Stimulated activated naive CD8-positive, alpha-beta T cell treated with anti-CD3 and anti-CD28 coated beads, Interleukin-15, Interleukin-2, amounts not matched to agents 100 U/mL and 50 U/mL, for 24 hours (primary cell): Measurements from ENCODE around the gene TREM1.

Source experiments
- ATAC-seq: fragments of 150-1000 bp; cut with Tn5 transposase; one replicate; pipeline ENCODE4 v1.10.0; 2021
- DNase-seq: peaks from one replicate; pipeline ENCODE4 v3.0.0; 2021

The TREM1 gene

DNA sequence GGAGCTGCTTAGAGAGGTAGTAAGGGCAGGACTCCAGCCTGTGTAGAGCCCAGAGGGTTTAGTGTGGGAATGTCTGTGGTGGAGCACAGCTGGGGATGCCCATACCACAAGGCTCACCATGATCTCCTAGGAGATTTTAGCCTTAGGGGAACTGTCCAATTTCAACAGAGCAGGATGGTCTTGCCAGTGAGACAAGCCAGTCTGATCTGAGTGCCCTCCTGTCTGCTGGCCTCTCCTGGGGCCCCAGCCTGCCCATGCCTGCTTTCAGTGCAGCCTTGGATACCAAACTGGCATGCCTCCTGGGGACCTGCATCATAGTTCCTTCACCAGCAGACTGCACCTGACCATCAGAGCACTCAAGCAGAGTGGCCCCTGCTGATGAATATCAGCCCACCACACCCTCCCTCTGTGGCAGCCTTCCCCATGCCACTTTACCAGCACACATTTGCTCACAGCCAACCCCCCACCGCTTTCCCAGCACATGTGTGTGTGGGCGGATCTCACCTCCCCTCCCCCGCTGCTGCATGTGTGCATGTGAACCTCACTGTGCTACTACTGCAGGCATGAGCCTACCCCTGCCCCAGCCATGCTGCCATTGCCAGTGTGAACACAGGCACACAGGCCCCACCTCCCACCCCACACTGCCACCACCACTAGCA lies 7.9 kb upstream of the TREM1 start:
- DNase-seq = no peak

DNA sequence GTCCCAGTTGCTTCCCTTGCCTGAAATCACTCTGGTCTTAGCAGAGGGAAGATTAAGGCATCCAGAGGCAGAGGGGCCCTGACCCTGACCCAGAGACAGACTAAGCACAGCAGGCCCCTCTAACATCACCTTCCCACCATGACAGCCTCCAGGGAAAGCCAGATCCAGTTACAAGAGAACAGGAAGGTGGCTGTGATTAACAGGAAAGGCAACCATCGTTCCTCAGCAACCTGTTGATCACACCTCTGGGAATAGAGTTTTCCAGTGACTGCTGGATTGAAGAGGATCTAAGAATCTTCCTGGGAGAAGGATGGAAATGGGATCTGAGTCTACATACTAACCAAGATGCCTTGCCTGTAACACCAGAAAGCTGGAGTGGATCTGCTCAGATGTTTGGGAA lies 5.2 kb upstream of the TREM1 start:
- ATAC-seq (no peak), DNase-seq (no peak)

More for the DNA sequence above, 7.9 kb upstream of the TREM1 start:
- peak; percentile 23 for ATAC-seq

DNA sequence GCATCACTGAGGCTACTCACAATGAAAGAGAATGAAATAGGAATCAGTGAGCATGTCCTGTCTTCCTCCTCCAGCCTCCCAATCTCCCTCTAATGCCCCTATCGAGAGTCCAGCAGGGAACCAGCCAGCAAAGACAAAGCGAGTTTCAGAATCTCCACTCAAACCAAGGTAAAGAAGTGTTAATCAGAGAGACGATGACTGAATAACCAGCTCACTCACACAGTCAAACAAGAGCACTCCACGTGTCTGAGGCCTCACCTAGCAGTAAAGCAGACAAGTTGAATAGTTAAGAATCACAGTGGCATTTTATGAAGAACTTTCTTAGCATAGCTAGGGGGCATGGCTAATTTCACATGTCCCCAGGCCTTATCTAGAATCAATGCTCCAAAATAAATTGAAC lies 3.3 kb upstream of the TREM1 start:
- DNase-seq = no peak

DNA sequence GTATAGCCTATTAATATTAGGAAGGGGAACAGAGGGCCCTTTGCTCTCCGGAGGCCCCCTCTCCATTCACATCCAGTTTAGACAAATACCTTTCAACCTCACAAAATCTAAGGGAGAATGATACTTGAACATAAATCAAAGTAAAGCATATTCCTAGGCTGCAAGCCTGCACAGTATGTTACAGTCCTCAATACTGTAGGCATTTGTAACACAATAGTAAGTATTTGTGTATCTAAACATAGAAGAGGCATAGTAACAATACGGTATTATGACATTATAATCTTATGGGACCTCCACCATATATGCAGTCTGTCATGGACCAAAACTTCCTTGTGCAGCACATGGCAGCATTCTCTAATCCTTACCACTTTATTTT lies 2.3 kb upstream of the TREM1 start:
- DNase-seq (no peak), ATAC-seq (no peak)

More for the DNA sequence above, 3.3 kb upstream of the TREM1 start:
- no peak for ATAC-seq

DNA sequence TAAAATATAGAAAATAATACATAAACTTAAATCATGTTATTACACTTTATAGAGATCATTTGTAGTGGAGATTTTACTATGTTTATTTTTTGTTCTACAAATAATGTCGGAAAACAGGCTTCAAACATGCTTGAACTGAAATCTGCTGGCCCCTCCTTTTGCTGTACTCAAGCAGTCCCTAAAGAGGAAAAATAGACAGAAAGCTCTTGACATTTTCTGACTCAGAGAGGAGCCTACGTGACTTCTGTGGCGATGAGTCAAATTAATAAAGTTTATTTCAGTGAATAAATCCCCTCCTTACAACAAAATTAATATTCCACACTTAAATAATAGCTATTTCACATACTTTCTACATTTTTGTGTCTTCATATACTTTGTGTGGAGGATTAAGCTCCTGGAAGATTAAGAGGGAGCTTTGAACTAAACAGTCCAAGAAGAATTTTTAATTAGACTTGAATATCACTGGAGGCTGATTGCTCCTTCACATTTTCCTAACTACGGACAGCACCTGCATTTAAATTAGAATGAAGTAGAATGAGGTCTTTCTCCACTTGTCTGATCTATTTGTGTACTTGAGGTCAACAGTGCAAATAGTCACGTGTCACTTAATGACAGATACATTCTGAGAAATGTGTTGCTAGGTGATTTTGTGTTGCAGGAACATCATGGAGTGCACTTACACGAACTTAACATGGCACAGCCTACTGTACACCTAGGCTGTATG lies 1.7 kb upstream of the TREM1 start:
- DNase-seq = no peak
- ATAC-seq = peak; percentile 50

DNA sequence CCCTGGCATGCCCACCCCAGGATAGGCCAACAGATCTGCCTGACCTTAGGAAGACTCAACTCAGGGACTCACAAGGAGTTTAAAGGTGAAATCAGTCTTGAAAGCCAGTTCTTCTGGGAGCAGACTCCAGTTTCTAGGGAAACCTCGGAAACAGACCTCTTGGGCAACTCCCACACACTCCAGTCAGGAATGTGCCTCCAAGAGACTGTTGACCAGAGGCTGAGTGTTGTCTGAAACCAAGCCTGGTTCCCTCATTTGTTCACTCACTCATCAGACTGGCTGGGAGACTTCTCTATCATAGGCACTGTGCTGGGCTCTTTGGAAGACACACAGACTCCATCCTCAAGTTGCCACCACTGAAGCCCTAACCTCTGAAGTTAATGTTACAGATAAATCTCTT lies 1.8 kb downstream of the TREM1 start:
- DNase-seq (no peak), ATAC-seq (no peak)

DNA sequence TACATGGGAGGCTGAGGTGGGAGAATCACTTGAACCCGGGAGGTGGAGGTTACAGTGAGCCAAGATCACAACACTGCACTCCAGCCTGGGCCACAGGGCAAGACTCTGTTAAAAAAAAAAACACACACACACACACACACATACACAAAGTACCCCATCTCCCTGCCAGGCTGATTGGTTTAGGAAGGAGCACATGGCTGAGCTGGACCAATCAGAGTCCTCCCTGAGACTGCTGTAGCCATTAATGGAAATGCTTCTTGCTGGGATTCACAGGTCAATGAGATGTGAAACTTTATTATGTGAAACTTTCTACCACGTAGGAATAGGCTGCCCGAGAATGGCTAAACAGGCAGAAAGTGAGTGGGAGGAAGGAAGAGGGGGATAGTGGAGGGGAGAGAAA lies 2.9 kb downstream of the TREM1 start:
- no peak for ATAC-seq

DNA sequence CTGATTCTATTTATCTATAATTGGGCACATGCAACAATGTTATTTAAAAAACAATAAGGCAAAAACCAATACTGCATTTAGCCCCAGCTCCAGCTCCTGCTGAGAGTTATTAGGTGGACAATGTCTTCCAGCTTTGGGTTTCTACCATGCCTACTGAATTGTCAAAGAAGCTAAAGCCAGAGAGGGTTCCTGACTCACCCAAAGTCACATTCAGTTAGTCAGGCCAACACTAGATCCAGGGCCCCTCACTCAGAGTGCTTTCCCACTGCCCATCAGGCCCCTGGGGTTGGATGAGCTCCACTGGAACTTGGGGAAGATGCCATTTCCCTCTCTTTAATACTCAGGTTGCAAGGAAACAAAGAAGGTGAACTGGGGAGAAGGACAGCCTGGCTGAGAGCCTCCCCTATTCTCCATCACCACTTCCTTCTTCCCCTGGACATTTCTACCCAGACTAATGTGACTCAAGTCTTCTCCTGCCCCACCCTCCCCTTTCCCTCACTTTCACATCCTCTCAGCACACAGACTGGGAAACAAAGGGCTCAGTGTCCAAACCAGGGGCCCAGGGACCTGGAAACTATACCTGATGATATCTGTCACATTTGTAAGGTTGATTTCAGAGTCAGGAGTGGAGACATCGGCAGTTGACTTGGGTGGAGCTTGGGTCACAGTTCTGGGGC lies 6.0 kb downstream of the TREM1 start:
- ATAC-seq (no peak), DNase-seq (no peak)

More for the DNA sequence above, 2.9 kb downstream of the TREM1 start:
- DNase-seq = no peak

DNA sequence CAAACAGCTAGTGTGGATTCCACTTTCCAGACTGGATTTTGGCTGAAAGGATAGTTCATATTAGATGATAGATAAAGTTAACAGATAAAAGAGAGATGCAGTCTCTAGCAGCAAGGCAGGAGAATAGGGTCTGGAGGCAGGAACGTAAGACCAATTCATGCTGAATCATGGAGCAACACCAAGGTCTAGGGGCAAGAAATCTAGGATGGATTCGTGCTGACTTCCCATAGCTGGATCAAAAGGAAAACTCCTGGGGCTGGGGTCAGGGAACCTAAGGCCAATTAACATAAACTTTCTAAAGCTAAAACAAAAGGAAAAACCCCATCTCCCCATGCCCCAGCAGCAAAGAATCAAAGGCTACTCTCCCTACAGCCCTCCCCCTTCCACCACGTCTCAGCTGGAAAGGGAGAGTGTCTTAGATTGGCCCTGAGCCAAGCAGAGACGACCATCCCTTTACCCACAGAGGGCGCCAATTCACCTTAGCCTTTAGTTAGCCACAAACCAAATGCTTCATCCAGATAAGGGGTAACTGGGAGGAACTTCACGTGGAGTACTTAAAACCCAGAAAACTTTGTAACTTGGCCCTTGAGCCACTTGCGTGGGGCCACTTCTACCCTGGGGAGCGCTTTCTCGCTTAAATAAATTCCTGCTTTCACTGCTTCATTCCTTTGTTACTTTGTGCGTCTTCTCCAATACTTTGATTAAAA lies 7.6 kb downstream of the TREM1 start:
- peak; percentile 75 for ATAC-seq
- peak; percentile 71 for DNase-seq

DNA sequence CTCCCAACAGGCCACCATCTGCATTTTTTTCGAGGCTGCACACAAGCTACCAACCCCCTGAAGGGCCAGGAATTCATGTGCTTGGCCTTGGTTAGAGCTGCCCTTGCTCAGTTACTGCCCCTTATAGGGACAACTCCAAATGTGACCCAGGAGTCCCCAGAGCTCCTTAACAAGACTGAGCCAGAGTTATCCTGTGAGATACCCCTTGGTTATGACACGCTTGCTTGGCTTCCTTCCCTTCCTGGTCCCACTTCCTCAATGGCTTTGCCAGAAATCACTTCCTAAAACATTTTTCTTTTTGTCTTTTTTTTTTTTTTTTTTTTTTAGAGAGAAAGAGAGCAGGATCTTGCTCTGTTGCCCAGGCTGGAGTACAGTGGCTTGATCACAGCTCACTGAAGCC lies 8.9 kb downstream of the TREM1 start:
- ATAC-seq (no peak), DNase-seq (no peak)

DNA sequence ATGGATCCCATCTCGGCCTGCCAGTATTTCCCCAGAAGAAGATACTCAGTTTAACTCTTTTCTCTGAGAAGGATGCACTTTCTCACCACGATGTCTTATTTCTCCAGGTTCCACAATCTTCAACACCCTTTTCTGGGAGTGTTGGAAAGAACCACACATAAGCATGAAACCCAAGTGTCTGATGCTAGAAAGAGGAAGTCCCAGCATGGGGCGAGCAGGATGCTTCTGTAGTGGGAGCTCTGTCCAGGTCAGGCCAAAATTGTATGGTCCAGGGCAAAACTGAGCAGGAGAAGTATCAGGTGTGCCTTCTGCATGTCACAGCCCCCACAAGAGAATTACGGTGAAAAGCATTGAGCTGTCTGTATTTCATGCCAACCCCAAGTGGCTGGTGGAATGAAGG lies 11.0 kb downstream of the TREM1 start:
- ATAC-seq (no peak), DNase-seq (no peak)

DNA sequence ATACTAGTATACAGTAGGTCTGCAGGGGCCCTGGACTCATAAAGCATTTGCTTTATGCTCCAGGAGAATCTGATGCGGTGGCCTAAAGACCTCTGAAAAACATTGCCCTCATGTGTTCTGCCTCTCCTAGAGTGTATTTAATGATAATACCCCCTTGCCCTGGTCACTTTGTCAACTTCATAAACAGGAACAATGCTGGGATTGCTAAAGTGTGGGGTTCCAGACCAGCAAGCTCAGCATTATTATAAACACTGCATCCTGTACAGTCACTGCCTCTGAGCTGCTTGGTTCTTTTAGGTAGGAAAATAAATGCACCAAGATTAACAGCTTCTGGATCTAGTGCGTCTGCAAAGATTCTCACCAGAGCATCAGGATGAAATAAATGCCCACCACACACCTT lies 12.2 kb downstream of the TREM1 start:
- ATAC-seq = no peak
- DNase-seq = no peak

DNA sequence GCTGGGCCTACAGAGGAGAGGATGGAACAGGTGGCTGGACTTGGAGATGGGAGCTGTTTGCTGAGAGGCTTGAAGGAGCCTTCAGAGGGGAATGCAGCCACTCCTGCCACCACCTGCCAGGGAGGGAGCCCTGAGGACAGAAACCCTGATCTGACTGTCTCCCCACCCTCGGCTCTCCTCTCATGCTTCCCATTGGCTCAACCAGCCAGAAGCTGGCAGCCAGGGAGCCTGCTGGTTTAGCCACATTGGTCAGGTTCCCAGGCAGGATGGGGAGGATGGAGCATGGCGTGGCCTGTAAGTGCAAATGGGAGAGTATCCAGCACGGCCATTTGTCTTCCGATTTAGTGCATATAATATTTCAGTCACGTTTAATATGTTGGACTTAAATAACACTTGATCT lies 12.8 kb downstream of the TREM1 start:
- DNase-seq = no peak

DNA sequence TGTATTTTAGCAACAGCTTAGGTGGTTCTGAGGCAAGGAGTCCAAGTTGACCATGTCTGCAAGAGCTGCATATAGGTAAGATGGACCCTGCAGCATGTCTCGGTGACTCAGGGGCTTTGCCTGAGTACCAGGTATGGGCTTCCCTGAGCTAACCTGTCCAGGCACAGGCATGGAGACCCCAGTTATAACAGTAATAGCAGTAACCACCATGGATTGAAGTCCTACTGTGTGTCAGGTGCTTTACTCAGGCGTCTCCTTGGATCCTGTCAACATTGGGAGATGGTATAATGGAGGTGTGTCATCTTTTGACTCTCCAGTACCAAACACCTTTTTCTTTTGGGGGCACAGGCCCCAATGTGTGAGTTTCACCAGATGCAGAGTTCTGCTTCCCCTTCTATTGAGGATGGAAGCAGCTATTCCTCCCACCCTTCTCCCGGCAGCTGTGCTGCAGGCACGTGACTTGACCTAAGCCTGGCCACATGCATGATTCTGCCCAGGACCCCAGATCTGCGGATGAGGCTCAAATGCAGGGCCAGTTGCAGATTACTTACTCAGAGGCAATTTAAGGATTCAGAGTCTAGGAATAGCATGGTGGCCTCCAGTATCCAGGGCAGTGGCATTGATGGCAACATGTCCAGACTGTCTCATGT lies 13.8 kb downstream of the TREM1 start:
- no peak for ATAC-seq
- DNase-seq = no peak

More for the DNA sequence above, 12.8 kb downstream of the TREM1 start:
- no peak for ATAC-seq

DNA sequence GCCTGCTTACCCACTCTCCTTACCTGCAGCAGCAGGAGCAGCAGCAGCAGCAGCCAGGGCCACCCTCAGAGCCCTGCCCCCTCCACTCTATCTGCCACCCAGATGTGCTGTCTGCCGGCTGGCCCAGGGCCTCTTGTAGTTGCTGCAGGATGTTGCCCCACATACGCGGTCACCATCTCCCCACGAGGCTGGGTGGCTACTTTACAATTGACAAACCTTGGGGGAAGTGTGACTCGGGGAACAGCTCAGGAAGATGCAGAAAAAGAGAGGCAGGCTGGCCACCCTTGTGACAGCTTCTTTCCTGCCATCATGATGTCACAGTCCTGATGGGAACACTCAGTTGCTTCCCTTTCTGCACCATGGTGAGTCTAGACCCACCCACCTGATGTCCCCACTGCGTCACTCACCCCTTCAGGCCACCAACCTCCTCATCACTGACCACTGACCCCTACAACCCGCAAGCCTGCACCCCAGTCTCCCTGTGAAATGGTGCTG lies 14.5 kb downstream of the TREM1 start:
- ATAC-seq (no peak), DNase-seq (no peak)

DNA sequence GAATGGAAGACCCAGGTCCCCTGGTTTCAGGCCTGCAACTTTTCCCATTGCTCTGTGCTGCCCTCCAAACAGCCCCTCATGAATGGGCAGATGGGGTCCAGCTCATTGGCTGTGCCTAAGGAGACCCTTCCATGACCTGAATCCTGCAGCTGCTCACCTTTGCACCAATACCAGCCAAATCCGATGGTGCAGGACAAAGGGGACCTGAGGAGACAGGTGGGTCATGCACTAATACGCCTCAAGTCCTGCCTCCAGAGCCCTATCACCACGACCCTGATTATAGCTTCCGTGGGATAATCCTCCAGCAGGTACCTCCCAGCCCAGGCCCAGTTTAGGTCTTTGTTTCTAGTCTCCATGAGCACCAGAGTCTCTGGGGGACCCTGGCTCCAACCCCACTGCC lies 16.8 kb downstream of the TREM1 start:
- ATAC-seq (no peak), DNase-seq (no peak)

DNA sequence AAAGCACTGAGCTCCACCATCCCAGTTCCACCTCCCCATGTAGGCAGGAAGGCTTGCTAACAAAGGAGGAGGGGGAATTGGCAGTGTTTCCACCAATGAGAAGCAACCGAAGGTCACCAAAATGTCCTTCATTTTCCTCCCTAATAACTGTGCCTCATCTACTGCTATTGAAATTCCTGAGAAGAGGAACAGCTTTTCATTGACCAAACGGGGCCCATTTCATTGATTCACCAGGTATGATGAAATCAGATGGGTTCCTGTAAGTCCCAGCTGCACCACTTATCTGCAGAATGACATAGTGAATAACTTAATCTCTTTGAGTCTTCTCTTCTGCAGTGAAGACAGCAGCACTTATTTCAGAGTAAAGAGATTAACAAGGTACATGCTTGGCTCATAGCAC lies 17.3 kb downstream of the TREM1 start:
- DNase-seq = no peak
- no peak for ATAC-seq

DNA sequence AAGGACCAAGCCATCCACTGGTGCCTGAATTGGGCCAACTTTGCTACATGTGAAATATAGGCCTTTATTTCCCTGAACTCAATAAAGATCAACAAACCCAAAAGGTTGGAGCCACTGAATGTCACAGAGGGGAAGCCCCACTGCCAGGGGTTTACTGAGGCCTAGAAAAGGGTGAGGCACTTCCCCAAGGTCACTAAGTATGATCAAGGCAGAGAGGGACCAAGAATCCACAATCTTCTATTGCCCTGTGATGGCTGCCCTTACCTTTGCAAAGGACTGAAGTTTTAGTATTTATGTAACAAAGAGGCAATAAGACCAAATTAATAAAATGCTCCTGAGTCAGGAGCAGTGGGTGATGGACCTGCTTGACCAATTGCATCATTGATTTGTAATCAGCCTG lies 18.0 kb downstream of the TREM1 start:
- DNase-seq (no peak), ATAC-seq (no peak)

DNA sequence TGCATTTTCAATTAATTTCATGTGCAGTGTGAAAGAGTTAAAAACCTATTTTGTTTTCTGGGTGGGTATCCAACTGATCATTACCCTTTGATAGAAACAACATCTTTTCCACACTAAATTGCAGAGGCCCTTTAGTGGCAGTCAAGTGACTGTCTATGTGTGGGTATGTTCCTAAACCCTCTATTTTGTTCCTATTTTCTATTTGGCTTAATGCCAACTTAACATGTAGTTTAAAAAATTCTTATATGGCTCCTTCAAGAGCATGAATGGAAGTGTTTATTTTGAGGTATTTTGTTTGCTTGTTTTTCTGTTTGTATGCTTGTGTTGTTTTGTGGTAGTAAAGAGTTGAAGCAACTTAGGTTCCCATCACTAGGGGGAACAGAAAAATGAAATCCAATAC lies 19.9 kb downstream of the TREM1 start:
- no peak for DNase-seq
- no peak for ATAC-seq

DNA sequence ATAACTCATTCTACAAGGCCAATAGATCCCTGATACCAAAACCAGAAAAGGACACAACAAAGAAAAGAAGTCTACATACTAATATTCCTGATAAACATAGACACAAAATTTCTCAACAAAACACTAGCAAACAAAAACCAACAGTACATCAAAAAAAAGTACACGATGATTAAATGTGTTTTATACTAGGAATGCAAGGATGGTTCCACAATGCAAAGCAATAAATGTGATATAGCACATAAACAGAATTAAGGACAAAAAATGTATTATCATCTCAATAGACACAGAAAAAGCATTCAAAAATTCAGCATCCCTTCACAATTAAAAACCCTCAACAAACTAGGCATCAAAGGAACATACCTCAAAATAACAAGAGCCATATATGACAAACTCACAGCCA lies 23.2 kb downstream of the TREM1 start:
- no peak for ATAC-seq

DNA sequence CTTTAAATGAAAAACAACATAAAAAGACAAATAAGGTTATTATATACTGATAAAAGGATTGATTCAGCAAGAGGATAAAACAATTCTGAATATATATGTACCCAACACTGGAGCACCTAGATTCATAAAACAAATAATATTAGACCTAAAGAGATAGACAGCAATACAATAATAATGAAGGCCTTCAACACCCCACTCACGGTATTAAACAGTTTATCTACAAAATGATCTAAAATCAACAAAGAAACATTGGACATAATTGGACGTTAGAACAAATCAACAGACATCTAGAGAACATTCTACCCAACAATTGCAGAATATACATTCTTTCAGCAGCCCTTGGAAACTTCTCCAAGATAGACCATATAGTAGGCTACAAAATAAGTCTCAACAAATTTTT lies 24.1 kb downstream of the TREM1 start:
- DNase-seq (no peak), ATAC-seq (no peak)

More for the DNA sequence above, 23.2 kb downstream of the TREM1 start:
- no peak for DNase-seq

DNA sequence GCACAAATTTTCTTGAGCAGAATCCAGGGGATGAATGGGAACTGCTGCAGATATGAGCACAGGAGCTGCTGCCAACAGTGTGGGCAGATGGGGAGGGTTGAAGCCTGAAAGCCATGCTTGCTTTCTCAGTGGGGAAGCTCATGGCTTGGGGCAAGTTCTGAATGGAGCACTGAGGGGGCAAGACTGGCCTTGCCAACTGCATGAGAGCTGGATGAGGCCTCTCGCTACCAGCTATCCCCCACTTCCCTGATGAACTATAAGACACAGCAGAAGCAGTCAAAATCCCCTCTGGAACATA lies 28.3 kb downstream of the TREM1 start:
- no peak for ATAC-seq

More for the DNA sequence above, 28.3 kb downstream of the TREM1 start:
- no peak for DNase-seq
